GM12878 (cell line): Measurements from ENCODE around the gene CDK11B. TPM values are rescaled to one million over a fixed set of nuclear protein-coding genes. Genes with fewer than 3 reads are reported as not detected.

Source experiments
- CHD4 ChIP-seq: fragments of 200-600 bp; sonication (generic); IDR thresholded peaks from 2 replicates; pipeline ENCODE4 v1.6.1; 2016; ENCODE audit warnings: mild to moderate bottlenecking
- MYB ChIP-seq: fragments of 150-350 bp; IDR thresholded peaks from 2 replicates; pipeline ENCODE4 v1.6.1; 2014; ENCODE audit warnings: mild to moderate bottlenecking, low read depth, low read length, borderline replicate concordance
- ZBTB11 ChIP-seq: fragments of 450-650 bp; formaldehyde crosslinking; IDR thresholded peaks from 2 replicates; pipeline ENCODE4 v1.5.0; 2022; ENCODE audit warnings: mild to moderate bottlenecking, missing genetic modification characterization
- polyA plus RNA-seq, 11 experiments: library from polyadenylated mRNA; depleted of rRNA in 4 of 11; unstranded in 6 of 11; stranded (reverse) in 5 of 11; fragments of >200 nt; fragmentation: Nextera tagmentation in 4 of 11; fragmentation: Illumina TruSeq in 1 of 11; extraction: Ambion mirVana in 4 of 11; extraction: Trizol in 1 of 11; gene quantifications; 1 replicate in 1 of 11; 2 replicates in 10 of 11; pipeline versions ENCODE4 v1.2.1 to v1.2.3, GENCODE V29; 2011 to 2016; ENCODE audit warnings: inconsistent platforms in 2 of 11, missing spikeins in 2 of 11, low read depth in 1 of 11
- total RNA-seq, 4 experiments: library from RNA; depleted of rRNA in 3 of 4; stranded (reverse); fragments of >200 nt in 3 of 4; fragmentation: Illumina TruSeq in 1 of 4; extraction: Trizol in 1 of 4; gene quantifications; 2 replicates each; pipeline versions ENCODE4 v1.2.1 to v1.2.3, GENCODE V29; 2013 to 2021
- TF ChIP-seq, protein P1 (sequence below): fragments of 450-650 bp; IDR thresholded peaks from 2 replicates; pipeline ENCODE4 v1.6.1; 2017; ENCODE audit warnings: mild to moderate bottlenecking, moderate library complexity
- TF ChIP-seq, protein P2 (sequence below): fragments of 450-650 bp; IDR thresholded peaks from 2 replicates; pipeline ENCODE4 v1.6.1; 2017; ENCODE audit warnings: borderline replicate concordance
- TF ChIP-seq, protein P3 (sequence below): fragments of 450-650 bp; IDR thresholded peaks from 2 replicates; pipeline ENCODE4 v1.6.1; 2016; ENCODE audit warnings: mild to moderate bottlenecking, moderate library complexity, borderline replicate concordance

CDK11B gene
- total and polyA plus RNA-seq, 10 of the 15 experiments (the other 5 are each of a cell fraction or from before 2014, with no cell fraction given) = 3.2 to 30.9 (median 18.0) TPM

- TF ChIP-seq, protein P1, sequence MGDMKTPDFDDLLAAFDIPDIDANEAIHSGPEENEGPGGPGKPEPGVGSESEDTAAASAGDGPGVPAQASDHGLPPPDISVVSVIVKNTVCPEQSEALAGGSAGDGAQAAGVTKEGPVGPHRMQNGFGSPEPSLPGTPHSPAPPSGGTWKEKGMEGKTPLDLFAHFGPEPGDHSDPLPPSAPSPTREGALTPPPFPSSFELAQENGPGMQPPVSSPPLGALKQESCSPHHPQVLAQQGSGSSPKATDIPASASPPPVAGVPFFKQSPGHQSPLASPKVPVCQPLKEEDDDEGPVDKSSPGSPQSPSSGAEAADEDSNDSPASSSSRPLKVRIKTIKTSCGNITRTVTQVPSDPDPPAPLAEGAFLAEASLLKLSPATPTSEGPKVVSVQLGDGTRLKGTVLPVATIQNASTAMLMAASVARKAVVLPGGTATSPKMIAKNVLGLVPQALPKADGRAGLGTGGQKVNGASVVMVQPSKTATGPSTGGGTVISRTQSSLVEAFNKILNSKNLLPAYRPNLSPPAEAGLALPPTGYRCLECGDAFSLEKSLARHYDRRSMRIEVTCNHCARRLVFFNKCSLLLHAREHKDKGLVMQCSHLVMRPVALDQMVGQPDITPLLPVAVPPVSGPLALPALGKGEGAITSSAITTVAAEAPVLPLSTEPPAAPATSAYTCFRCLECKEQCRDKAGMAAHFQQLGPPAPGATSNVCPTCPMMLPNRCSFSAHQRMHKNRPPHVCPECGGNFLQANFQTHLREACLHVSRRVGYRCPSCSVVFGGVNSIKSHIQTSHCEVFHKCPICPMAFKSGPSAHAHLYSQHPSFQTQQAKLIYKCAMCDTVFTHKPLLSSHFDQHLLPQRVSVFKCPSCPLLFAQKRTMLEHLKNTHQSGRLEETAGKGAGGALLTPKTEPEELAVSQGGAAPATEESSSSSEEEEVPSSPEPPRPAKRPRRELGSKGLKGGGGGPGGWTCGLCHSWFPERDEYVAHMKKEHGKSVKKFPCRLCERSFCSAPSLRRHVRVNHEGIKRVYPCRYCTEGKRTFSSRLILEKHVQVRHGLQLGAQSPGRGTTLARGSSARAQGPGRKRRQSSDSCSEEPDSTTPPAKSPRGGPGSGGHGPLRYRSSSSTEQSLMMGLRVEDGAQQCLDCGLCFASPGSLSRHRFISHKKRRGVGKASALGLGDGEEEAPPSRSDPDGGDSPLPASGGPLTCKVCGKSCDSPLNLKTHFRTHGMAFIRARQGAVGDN = no peak
- no peak for TF ChIP-seq ZBTB11 (CRISPR knock-in tag)
- TF ChIP-seq, protein P2, sequence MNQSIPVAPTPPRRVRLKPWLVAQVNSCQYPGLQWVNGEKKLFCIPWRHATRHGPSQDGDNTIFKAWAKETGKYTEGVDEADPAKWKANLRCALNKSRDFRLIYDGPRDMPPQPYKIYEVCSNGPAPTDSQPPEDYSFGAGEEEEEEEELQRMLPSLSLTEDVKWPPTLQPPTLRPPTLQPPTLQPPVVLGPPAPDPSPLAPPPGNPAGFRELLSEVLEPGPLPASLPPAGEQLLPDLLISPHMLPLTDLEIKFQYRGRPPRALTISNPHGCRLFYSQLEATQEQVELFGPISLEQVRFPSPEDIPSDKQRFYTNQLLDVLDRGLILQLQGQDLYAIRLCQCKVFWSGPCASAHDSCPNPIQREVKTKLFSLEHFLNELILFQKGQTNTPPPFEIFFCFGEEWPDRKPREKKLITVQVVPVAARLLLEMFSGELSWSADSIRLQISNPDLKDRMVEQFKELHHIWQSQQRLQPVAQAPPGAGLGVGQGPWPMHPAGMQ = no peak
- TF ChIP-seq, protein P3, sequence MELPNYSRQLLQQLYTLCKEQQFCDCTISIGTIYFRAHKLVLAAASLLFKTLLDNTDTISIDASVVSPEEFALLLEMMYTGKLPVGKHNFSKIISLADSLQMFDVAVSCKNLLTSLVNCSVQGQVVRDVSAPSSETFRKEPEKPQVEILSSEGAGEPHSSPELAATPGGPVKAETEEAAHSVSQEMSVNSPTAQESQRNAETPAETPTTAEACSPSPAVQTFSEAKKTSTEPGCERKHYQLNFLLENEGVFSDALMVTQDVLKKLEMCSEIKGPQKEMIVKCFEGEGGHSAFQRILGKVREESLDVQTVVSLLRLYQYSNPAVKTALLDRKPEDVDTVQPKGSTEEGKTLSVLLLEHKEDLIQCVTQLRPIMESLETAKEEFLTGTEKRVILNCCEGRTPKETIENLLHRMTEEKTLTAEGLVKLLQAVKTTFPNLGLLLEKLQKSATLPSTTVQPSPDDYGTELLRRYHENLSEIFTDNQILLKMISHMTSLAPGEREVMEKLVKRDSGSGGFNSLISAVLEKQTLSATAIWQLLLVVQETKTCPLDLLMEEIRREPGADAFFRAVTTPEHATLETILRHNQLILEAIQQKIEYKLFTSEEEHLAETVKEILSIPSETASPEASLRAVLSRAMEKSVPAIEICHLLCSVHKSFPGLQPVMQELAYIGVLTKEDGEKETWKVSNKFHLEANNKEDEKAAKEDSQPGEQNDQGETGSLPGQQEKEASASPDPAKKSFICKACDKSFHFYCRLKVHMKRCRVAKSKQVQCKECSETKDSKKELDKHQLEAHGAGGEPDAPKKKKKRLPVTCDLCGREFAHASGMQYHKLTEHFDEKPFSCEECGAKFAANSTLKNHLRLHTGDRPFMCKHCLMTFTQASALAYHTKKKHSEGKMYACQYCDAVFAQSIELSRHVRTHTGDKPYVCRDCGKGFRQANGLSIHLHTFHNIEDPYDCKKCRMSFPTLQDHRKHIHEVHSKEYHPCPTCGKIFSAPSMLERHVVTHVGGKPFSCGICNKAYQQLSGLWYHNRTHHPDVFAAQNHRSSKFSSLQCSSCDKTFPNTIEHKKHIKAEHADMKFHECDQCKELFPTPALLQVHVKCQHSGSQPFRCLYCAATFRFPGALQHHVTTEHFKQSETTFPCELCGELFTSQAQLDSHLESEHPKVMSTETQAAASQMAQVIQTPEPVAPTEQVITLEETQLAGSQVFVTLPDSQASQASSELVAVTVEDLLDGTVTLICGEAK = no peak
- TF ChIP-seq MYB = no peak
- TF ChIP-seq CHD4 = no peak
- TF ChIP-seq, all 136 proteins: peak for 0
Measured at GRCh38 chr1:1613509-1614082, 45.2 kb downstream of the CDK11B start (continued).
